HG03108 (cell line): ENCODE results near the gene CRB2.
"Not testable (repeated sequence)": the region's sequence is repeated elsewhere in the genome, so short reads cannot be mapped to it uniquely, and the experiment has no call there.

Source experiments
- ATAC-seq: cut with Tn5 transposase; IDR thresholded peaks from one replicate; pipeline ENCODE4 v1.9.1; 2021; ENCODE audit warnings: moderate library complexity; ENCODE audit not compliant: unreplicated experiment

CRB2 gene

DNA sequence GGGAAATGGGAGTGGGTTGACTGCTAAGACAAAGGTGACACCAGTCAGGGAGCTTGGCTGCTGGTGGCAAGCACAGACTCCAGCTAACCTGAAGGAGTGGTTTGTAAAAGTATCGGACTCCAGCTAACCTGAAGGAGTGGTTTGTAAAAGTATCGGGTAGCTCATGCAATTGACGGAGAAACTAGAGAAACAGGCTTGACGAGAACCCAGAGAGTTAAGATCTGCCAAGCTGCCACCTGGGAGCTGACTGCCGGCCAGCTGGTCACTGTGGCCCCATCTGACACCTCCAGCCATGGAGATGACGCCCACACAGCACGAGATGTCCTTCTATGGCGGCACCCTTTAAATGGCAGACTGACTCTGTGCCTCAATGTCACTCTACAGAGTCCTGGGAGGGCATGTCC, 28.3 kb upstream of the CRB2 start:
- no peak for ATAC-seq

DNA sequence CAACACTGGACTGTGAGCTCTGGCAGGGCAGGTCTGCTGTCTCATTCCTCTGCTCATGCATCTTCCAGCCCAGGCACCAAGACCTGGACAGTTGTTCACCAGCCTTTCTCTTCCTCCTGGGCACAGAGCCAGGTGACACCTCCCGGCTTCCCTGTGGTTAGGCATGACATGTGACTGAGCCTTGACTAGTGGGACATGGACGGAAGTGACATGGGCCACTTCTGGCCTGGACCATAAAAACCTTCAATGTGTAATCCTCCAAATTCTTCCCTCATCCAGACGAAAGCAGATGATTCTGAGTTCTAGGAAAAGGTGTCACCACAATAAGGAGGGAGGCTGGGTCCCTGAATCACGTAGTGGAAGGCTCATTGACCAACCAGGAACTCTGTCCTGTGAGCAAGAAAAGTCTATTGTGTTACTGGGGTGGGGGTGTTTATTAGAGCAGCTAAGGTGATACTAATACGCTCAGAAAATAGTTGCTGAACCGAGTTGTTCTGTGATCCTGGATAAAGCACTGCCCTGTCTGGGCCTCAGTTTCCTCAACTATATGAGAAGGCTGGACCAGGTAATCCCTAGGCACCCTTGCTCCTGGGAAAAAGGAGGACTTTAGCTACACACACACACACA, 26.6 kb upstream of the CRB2 start:
- ATAC-seq = no peak

DNA sequence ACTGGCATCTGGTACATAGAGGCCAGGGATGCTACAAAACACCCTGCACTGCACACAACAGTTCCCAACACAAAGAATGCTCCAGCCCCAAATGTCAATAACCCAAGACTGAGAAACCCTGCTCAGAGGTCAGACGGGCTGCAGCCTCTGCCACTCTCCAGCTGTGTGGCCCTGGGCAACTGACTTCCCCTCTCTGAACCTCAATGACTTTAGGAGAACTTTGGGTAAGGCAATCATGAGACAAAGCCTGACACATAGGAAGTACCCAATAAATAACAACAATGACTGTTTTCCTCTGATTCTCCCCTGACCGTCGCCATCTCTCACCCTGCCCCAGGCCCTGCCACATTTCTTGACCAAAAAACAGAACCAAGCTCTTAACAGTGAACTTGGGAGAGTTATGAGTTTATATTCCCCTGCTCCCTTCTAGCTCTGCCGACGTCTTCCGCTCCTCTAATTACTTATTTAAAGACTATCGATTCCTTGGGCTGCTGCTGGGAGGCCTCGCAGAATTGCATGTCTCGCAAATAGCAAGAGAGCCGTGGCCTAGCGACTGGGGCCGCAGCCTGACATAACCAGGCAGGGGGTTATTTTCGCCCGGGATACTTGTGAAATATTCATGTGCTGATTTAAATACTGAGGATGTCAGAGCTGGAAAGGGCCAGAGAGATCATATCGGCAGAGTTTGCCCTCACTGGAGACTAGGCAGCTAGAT, 24.5 kb upstream of the CRB2 start:
- ATAC-seq = no peak

DNA sequence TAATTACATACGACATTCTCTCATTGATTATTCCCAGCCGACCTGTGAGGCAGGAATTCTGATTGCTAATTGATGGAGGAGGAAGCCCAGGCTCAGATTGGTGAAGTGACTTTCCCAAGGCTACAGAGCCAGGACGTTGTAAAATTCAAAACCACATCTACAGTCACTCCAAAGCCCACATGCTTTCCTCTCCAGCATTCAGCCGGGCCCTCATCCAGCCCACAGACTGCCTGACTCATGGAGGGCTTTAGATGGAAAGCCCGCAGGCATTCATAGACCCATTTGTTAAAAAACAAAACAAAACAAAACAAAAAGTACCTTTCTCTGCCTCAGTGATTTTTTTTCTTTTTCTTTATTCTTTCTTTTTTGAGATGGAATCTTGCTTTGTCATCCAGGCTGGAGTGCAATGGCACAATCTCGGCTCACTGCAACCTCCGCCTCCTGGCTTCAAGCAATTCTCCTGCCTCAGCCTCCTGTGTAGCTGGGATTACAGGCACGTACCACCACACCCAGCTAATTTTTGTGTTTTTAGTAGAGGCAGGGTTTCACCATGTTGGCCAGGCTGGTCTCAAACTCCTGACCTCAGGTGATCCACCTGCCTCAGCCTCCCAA, 22.8 kb upstream of the CRB2 start:
- not testable (repeated sequence) for ATAC-seq

DNA sequence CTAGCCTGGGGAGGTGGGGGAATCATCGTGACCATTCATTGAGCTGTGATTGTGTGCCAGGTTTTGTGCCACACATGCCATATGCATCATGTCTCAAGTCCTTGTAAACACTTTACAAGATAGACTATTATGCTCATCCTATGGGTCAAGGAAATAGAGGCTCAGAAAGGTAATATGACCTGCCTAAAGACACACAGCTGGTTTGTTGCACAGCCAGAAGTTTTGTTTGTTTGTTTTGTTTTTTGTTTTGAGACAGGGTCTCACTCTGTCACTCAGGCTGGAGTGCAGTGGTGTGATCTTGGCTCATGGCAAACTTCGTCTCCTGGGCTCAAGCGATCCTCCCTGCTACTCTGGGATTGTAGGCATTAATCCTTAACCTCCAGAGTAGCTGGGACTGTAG, 21.4 kb upstream of the CRB2 start:
- no peak for ATAC-seq

DNA sequence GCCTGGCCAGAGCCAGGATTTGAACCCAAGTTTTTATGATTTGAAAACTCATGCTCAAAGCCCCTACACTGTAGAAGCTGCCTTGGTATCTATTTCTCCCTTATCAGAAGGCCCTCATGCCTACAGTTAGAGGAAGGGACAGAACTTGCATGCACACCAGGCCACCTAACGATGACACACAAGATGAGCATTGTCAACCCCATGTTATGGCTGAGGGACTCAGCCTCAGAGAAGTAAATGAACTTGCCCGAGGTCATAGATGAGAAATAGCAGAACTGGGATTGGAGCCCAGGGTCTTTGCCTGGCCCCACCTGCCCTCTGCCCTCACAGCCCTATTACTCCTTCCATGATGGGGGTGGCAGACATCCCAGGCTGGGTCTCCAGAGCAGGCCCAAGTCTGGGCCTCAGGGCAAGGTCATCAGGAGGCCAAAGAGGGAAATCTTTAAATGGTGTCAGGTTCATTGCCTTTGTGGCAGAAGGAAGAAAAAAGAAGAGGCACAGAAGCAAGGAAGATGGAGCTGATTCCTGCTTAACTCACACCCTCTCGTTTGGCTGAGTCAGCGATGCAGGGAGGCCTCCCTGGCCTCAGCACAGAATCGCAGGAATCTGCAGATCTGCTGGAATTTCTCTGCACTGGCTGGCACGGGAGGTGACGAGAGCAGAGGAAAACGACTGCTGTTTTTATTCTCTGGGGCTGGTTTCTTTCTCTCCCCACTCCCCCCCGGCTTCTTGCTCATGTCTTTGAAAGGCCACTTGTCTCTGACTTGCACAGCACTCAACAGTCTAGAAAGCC, 20.6 kb upstream of the CRB2 start:
- ATAC-seq = no peak

DNA sequence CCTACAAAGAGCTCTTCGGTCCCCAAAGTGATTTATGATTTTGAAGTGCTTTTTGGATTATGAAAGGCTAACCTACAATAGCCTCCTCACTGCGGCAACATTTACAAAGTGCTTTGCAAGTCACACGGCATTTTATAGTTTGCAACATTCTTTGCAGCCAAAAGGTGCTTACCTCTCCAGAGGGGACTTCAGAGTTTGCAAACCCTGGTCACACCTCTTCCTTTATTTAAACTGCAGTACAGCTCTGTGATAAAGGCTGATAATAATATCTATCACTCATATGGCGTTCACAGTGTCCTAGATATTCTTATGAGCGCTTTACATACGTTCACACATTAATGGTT, 20.0 kb upstream of the CRB2 start:
- ATAC-seq = no peak

DNA sequence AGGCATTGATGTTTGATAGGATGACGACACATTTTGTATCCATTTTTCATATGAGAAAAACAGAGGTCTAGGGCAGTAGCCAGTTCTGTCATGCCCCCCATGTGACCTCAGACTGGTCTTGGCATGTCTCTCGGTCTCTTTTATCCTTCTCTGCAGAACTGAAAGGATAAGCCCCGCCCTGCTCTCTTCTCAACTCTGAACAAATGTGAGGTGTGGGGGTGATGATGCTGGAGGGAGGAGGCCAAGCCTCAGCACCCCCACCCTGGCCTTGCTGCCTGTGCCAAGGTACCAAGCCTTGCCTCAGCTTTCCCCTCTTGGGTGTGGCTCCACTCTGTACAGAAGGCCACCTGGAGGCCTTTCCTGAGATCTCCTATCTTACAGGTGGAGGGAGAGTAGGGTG, 19.5 kb upstream of the CRB2 start:
- no peak for ATAC-seq

DNA sequence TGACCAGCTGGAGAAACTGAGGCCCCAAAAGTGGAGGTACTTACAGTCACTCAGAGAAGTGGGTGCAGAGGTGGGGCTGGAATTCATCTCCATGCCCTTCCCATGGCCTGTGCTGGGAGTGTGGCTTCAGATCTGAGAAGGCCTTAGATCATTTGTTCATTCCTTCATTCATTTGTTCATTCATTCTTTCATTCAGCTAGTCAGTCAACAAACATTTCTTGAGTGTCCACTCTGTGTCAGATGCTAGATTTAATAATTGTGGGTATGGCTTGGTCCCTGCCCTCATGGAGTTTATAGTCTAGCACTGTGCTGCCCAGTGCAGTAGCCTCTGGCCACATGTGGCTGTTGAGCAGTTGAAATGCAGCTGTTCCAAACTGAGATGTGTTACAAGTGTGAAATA, 19.0 kb upstream of the CRB2 start:
- ATAC-seq = no peak

DNA sequence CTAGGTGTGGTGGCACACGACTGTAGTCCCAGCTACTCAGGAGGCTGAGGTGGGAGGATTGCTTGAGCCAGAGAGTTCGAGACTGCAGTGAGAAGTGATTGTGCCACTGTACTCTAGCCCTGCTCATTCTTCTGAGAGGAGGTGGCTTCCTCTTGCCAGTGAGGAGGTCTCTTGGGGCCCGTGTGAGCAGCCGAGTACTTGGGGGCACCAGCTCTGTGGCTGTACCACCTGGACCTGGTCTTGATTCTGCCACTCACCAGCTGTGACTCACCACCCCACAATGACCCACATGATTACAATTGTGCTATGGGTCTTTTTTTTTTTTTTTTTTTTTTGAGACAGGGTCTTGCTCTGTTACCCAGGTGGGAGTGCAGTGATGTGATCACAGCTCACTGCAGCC, 18.0 kb upstream of the CRB2 start:
- no peak for ATAC-seq

DNA sequence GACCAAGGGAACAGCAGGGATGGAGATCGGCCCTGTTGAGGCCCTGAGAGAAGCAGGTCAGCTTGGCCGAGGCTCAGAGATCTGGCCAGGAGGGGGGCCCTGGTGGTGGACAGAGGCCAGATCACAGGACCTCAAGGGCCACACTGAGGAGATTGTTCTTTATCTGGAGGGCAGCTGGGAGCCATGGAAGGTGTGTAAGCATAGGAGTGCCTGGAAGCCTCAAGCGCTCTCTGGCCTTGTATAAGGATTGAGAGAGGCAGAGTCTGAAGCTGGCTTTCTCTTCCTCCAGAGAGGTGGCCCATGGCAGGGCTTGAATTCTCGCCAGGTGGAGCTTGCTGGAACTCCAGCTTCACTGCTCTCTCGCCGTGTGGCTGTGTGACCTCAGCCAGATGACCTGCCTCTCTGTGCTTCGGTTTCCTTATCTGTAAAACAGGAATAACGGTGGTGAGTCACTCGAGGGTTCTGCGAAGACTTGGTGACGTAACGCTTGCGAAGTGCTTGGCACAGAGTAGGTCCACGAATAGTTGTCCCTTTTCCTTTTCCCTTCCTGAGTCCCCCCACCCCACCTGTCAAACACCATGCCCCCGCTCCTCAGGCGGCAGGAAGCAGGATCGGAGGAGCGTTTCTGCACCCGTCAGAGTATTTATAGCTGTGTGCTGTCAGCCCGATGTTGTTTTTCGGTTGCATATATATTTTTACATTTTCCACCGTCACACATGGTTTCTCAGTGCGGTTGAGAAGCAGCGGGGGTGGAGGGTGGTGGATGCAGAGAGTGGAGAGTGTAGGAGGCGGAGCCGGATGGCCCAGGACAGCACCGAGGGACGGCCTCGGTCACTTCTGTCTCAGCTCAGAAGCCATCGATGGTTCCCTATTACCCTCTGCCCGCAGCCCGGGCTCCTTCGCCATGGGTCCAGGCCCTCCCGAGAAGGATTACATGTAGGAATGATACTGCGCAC, 17.0 kb upstream of the CRB2 start:
- peak; percentile 50 for ATAC-seq

DNA sequence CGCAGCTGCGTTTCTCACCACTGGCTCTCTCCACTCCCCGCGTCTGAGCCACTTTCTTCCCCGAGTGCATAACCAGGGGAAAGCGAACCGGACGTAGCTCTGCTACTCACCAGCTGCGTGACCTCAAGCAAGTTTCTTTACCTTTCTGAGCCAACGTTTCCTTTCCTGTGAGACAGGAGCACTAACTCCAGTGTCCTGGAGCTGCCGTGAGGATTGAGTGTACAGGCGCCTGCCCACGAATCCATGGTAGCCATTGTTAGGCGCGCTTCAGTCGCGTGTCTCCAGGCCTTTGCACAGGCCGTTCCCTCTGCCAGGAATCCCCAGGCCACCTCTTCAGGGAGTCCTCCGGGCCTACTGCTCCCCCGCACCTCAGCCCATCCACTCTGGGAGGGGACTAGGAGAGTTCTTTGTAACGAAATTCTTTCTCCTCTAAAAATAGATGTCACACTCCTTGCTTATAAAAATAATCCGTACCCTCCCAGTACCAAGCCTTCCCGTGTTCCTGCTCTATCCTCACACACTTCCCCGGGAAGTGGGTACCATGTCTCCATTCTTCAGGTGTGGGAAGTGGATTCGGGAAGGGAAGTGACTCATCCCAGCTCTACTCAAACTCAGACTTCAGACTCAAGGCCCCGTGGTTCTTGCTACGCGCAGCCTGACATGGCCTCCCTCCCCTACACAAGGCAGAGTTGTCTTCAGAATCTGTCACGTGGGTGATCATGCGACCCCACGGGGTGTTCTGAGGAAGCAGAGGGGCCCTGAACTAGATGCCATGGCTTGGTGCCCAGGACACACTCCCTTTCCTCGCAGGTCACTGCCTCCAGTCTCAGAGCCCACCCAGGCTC, 16.1 kb upstream of the CRB2 start:
- ATAC-seq = peak; percentile 35

DNA sequence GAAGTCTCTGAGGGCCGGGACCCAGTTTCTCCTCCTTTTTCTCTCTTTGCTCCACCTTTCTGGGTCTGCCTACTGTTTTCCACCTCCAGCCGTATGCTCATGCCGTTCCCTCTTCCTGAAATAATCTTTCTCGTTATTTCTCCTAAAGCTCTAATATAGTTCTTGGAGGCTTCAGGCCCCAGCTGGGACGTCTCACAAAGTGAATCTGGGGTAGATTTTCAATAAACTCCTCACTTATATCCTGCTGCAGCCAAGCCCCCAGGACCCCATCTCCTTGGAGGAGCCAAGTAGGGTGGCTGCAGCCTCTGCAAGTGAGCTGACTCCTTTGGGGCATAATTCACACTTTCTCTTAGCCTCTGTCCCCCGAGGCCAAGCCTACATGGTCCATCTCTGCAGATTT, 14.2 kb upstream of the CRB2 start:
- ATAC-seq = no peak

DNA sequence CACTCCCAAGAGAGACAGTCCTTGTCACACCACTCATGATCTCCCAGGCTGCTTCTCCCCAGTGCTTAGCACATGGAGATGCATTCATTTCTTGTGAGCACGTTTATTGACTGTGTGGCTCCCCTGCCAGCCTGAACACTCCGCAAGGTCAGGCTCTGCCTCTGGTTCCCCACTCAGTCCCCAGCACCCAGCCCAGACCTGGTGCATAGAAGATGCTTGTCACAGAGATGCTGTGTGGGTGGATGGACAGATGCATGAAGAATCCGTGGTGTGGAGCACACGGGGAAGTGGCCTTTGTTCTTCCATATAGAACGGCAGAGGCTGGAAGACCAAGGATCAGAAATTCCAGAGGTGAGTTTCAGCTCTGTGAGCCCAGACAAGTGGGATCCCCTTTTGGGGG, 13.8 kb upstream of the CRB2 start:
- no peak for ATAC-seq

DNA sequence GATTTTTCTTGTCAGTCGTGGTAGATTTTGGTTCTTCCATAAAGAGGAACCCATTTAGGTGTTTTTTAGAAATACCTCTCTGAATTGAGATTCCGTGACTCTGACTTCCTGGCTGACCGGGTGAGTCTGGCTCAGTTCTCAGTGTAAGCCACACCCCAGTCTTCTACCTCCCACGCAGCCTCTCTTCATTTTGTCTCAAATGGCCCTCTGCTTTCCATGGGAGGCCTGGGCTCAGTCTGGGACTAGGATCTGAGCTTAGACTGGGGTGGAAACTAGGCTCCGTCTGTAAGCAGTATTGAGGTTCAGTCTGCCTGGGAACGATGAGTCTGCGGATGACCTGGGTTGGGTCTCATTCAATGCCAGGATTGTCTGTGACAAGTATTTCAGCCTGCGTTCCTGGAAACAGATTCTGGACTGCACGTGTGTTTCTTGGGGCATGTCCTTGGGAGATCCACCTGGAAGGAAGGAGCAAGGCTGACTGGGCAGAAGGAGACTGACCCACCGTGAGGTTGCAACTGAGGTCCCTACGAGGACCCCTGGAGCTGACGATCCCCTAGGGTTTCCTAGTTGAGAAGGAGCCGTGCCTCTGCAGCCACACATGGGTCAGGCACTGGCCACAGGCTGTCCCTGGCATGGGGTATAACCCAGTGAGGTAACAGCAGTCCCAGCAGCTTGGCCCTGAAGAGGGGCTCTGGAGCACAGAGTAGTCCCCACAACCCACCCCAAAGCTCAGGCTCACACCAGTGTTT, 12.4 kb upstream of the CRB2 start:
- ATAC-seq = peak; percentile 23

DNA sequence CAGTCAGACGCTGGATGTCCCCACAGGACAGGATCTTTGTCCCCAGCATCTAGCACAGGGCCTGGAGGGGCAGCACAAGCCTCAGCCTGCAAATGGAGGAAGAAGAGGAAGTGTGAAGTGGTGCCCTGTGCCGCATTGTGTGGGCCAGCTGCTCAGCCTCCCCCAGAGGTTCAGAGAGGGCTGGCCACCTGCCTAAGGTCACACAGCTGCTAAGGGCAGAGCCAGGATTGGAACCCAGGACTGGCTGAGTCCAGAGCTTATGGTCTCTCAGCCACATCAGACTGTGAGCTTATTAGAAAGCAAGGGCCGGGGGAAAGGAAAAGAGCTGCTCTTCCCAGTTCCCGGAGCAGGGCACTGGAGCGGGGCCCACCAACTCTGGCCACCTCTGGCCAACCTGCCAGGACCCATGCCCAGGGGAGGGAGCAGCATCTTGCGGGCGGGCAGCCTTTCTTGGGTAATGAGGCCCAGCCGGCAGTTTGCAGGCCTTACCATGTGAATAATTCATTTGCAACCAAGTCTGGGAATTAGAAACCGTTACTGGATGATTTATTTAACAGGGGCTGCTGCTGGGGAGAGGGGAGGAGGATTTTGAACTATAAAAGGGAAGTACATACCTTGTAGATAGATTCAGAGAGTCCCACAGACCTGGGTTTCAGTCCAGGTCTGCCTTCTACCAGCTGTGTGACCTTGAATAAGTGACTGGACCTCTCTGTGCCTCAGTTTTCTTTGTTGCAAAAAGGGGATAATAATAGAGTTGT, 11.6 kb upstream of the CRB2 start:
- no peak for ATAC-seq

DNA sequence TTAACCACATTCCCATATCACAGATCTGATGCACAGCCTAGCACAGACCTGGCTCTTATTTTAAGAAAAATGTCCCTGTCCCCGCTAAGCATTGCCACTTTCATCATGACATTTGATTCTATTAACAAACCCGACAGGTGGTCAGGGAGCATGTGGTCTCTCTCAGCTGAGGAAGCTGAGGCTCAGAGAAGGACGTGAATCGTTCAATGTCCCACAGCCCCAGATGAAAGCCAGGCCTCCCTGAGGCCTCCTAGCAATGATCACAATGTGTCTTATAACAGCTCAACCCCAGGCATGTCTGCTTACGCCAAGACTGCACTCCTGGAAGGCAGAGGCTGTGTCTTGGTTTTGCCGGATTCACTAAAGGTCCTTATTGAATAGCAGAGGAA, 10.4 kb upstream of the CRB2 start:
- ATAC-seq = no peak

DNA sequence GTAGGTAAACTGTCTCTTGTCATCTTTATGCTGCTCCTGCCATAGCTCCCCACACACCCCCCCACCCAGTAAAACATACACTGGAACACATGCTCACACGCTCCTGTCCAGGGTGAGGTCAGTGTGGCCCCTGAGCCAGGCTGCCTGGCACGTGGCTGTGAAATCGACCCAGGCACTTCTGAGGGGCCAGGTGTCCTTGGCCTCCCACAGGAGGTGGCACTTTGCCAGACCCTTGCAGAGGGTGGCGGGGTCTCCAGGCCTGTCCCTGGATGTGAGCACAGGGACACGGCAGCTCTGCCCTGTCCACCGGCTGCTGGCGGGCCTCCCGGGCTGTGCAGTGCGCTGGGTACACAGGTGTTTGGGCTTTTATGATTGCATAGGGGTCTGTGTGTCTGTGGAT, 10.0 kb upstream of the CRB2 start:
- no peak for ATAC-seq
